HG03175 (cell line): ENCODE results near the gene DPAGT1.
"Not testable (repeated sequence)": the region's sequence is repeated elsewhere in the genome, so short reads cannot be mapped to it uniquely, and the experiment has no call there.

Experiments used
- ATAC-seq: cut with Tn5 transposase; IDR thresholded peaks from one replicate; pipeline ENCODE4 v1.9.1; 2021; ENCODE audit warnings: mild to moderate bottlenecking, moderate library complexity; ENCODE audit not compliant: unreplicated experiment

Gene DPAGT1

GRCh38 chr11:119101759-119102423 lies at the start of gene DPAGT1:
DPAGT1 (minus strand) TSS chr11:119101853; CDS start chr11:119101655, 198 bp downstream.
- ATAC-seq, result peak; percentile 79

GRCh38 chr11:119149786-119150275 lies 48.2 kb upstream of the DPAGT1 start:
- ATAC-seq, result no peak

GRCh38 chr11:119149018-119149785 lies 47.5 kb upstream of the DPAGT1 start, which contains the start of gene ABCG4:
ABCG4 (plus strand) TSS chr11:119149052; CDS start chr11:119149966, 914 bp downstream.
- ATAC-seq, result no peak

- no peak for ATAC-seq
These were observed 47.0 kb upstream of the DPAGT1 start for GRCh38 chr11:119148720-119149017.

GRCh38 chr11:119147604-119148333 lies 46.1 kb upstream of the DPAGT1 start:
- ATAC-seq, result no peak

GRCh38 chr11:119145551-119145950 lies 43.9 kb upstream of the DPAGT1 start:
- ATAC-seq, result no peak

- ATAC-seq, result peak; percentile 56
These were observed 43.3 kb upstream of the DPAGT1 start for GRCh38 chr11:119144825-119145486.

- ATAC-seq, result not testable (repeated sequence)
These were observed 37.6 kb upstream of the DPAGT1 start for GRCh38 chr11:119139276-119139675.

GRCh38 chr11:119134389-119134978 lies 32.8 kb upstream of the DPAGT1 start:
- ATAC-seq, result no peak

- no peak for ATAC-seq
These were observed 29.0 kb upstream of the DPAGT1 start for GRCh38 chr11:119130662-119131061.

- no peak for ATAC-seq
These were observed 25.1 kb upstream of the DPAGT1 start for GRCh38 chr11:119126675-119127268.

GRCh38 chr11:119125821-119126220 lies 24.2 kb upstream of the DPAGT1 start:
- no peak for ATAC-seq

GRCh38 chr11:119121811-119122124 lies 20.1 kb upstream of the DPAGT1 start:
- ATAC-seq, result no peak

- ATAC-seq, result peak; percentile 97
These were observed 19.6 kb upstream of the DPAGT1 start, which contains the start of gene HINFP for GRCh38 chr11:119121008-119121810. HINFP (plus strand) TSS chr11:119121580; CDS start chr11:119126945, 5,365 bp downstream.

GRCh38 chr11:119120639-119121007 lies 19.0 kb upstream of the DPAGT1 start:
- no peak for ATAC-seq

GRCh38 chr11:119118946-119119345 lies 17.3 kb upstream of the DPAGT1 start:
- ATAC-seq, result no peak

GRCh38 chr11:119118227-119118626 lies 16.6 kb upstream of the DPAGT1 start:
- no peak for ATAC-seq

- no peak for ATAC-seq
These were observed 15.5 kb upstream of the DPAGT1 start for GRCh38 chr11:119117004-119117706.

- no peak for ATAC-seq
These were observed 14.9 kb upstream of the DPAGT1 start for GRCh38 chr11:119116601-119117000.
